Heart left ventricle (tissue), 16 donors: ENCODE measurements around the gene CXCL16. TPM values are rescaled to one million over a fixed set of nuclear protein-coding genes. Genes with fewer than 3 reads are reported as not detected.
"Not testable (repeated sequence)": the region's sequence is repeated elsewhere in the genome, so short reads cannot be mapped to it uniquely, and the experiment has no call there.

Experiments used
- ATAC-seq, 4 donors: fragments of 200-7000 bp; cut with Tn5 transposase; one replicate each; pipeline ENCODE4 v1.9.1; 2020 to 2022; ENCODE audit warnings: moderate library complexity in 4 of 4, mild to moderate bottlenecking in 3 of 4, moderate number of reproducible peaks in 1 of 4
- DNase-seq, 5 donors: peaks; one replicate each; pipeline ENCODE4 v3.0.0-alpha.2; 2020
- H3K27ac ChIP-seq, 12 donors: fragments of 200-600 bp; sonication (generic) in 4 of 12; one replicate each; pipeline versions ENCODE4 v1.5.0 to v1.8.0; 2016 to 2022; ENCODE audit warnings: mild to moderate bottlenecking in 2 of 12
- H3K27me3 ChIP-seq, 9 donors: fragments of 200-600 bp; sonication (generic) in 2 of 9; one replicate each; pipeline versions ENCODE4 v1.5.1 to v1.8.0; 2016 to 2022; ENCODE audit warnings: mild to moderate bottlenecking in 3 of 9
- H3K36me3 ChIP-seq, 9 donors: fragments of 200-600 bp; sonication (generic) in 2 of 9; one replicate each; pipeline versions ENCODE4 v1.5.0 to v1.8.0; 2018 to 2022; ENCODE audit warnings: mild to moderate bottlenecking in 2 of 9
- H3K4me1 ChIP-seq, 12 donors: fragments of 200-600 bp; sonication (generic) in 4 of 12; one replicate each; pipeline versions ENCODE4 v1.5.0 to v1.8.0; 2016 to 2022; ENCODE audit warnings: mild to moderate bottlenecking in 3 of 12
- H3K4me3 ChIP-seq, 12 donors: fragments of 200-600 bp; sonication (generic) in 4 of 12; one replicate each; pipeline versions ENCODE4 v1.5.0 to v1.8.0; 2017 to 2022; ENCODE audit warnings: mild to moderate bottlenecking in 9 of 12, moderate library complexity in 4 of 12
- H3K9me3 ChIP-seq, 12 donors: fragments of 200-600 bp; sonication (generic) in 4 of 12; one replicate each; pipeline versions ENCODE4 v1.5.0 to v1.8.0; 2016 to 2022; ENCODE audit warnings: mild to moderate bottlenecking in 1 of 12
- POLR2A ChIP-seq, 2 donors: fragments of 450-650 bp; IDR thresholded peaks; one replicate each; pipeline ENCODE4 v1.6.1; 2017; ENCODE audit warnings: antibody characterized with exemption in 2 of 2, mild to moderate bottlenecking in 2 of 2, moderate library complexity in 2 of 2
- WGBS, 4 donors: extraction: QIAGEN DNeasy Blood & Tissue Kit in 2 of 4; methylation state at CpG; one replicate each; pipeline versions ENCODE4 v1.1.5 to v1.1.7; 2013 to 2018; 5-methylcytosine and 5-hydroxymethylcytosine counted together
- intact Hi-C, 10 donors: fragments of 100-400 bp; cut with DNase I; formaldehyde crosslinking; loops; one replicate each; pipeline versions ENCODE4 v1.11.1 to v1.14.2; 2022
- polyA plus RNA-seq, 2 donors: library from polyadenylated mRNA; stranded (reverse); fragments of 200-250 nt; gene quantifications; one replicate each; pipeline ENCODE4 v1.2.3, GENCODE V29; 2013
- total RNA-seq, 9 donors: library from RNA; depleted of rRNA in 2 of 9; stranded (reverse); fragments of >200 nt in 2 of 9; fragmentation: NEBNext Ultra II Directional in 3 of 9; extraction: Animal tissue kit (Norgen Biotek cat#: 25700) in 3 of 9; gene quantifications; one replicate each; pipeline versions ENCODE4 v1.1.0 to v1.2.4, GENCODE V29; 2016 to 2023
- TF ChIP-seq, protein P1 (sequence below), 12 donors: fragments of 200-600 bp; sonication (generic) in 4 of 12; IDR thresholded peaks; one replicate each; pipeline versions ENCODE4 v1.5.0 to v1.8.0; 2018 to 2022; ENCODE audit warnings: antibody characterized with exemption in 12 of 12, mild to moderate bottlenecking in 5 of 12
- donor health status: ischemic (EF 13 %, LVEDD 7.1; RV severe dilation, severe dysfunction).
- donor health status: healthy with polysubstance abuse.
- donor health status: DM: no; HTN: yes; CAD: no.
- donor health status: DM: no; HTN: no; CAD: no.
- donor health status: ischemic (EF 25% LVEDD 6.9; RV normal size, moderate dysfunction).
- donor health status: ischemic (EF 25% LVEDD 5.7; RV mildly dilated, moderate dysfunction).
- donor health status: healthy.
- donor health status: DM: yes; HTN: yes; CAD: no.
- donor health status: ischemic (EF 35%, LVEDD 5.7; RV mildly dilated, moderate dysfunction).
- donor health status: nonischemic (EF 11% LVEDD 7.7; RV severe dilation, severe dysfunction).
- donor health status: DM: yes; HTN: yes; CAD: no.
- donor health status: PGD.
- donor health status: ischemic (EF 29% LVEDD 5.4; RV normal size, mild dysfunction).
- donor health status: nonischemic (EF 23%, LVEDD 6.1; RV moderate dilation, normal function).

CXCL16 gene
- total and polyA plus RNA-seq, 11 donors: 1.3 to 42.5 (median 4.2) TPM

DNA sequence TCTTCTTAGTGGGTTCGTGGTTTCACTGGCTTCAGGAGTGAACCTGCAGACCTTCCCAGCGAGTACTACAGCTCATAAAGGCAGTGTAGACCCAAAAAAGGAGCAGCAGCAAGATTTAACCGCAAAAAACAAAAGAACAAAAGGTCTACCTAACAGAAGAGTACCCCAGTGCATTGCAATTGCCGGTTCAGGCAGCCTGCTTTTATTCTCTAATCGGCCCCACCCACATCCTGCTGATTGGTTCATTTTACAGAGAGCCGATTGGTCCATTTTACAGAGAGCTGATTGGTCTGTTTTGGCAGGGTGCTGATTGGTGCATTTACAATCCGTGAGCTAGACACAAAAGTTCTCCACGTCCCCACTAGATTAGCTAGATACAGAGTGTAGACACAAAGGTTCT lies 31.3 kb downstream of the CXCL16 start:
- Histone ChIP-seq H3K4me1 (peaks cover 0 to 35% (median 13%) of the 10 kb centered on the region in 12 donors), H3K36me3 (no peaks in the 10 kb centered on the region), H3K27me3 (no peaks in the 10 kb centered on the region), H3K9me3 (no peaks in the 10 kb centered on the region), H3K4me3 (no peak overlapping the region), H3K27ac (no peak overlapping the region)
- 71 to 83% (median 80%) methylated on average over 8 of the region's 8 CpGs for WGBS, 4 donors
- ATAC-seq (no peak), DNase-seq (no peak)
- TF ChIP-seq, protein P1, sequence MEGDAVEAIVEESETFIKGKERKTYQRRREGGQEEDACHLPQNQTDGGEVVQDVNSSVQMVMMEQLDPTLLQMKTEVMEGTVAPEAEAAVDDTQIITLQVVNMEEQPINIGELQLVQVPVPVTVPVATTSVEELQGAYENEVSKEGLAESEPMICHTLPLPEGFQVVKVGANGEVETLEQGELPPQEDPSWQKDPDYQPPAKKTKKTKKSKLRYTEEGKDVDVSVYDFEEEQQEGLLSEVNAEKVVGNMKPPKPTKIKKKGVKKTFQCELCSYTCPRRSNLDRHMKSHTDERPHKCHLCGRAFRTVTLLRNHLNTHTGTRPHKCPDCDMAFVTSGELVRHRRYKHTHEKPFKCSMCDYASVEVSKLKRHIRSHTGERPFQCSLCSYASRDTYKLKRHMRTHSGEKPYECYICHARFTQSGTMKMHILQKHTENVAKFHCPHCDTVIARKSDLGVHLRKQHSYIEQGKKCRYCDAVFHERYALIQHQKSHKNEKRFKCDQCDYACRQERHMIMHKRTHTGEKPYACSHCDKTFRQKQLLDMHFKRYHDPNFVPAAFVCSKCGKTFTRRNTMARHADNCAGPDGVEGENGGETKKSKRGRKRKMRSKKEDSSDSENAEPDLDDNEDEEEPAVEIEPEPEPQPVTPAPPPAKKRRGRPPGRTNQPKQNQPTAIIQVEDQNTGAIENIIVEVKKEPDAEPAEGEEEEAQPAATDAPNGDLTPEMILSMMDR (IDR thresholded peaks at IDR 0.05): no peak
- TF ChIP-seq POLR2A (IDR thresholded peaks at IDR 0.05): peak in 1 of 2 donors; percentile 16
- intact Hi-C loops: loop anchor here in 3 of 10 donors (2.0 to 5.0 kb wide), 3 partner anchors 179 to 184 kb away; no protein-coding TSS in a partner anchor

GRCh38 chr17:4706121-4706520 lies 33.6 kb downstream of the CXCL16 start:
- Histone ChIP-seq H3K4me3 (no peak overlapping the region), H3K36me3 (no peaks in the 10 kb centered on the region), H3K4me1 (peaks cover 0 to 30% (median 14%) of the 10 kb centered on the region in 12 donors), H3K9me3 (no peaks in the 10 kb centered on the region), H3K27ac (no peak overlapping the region), H3K27me3 (no peaks in the 10 kb centered on the region)
- TF ChIP-seq, protein P1 (IDR thresholded peaks at IDR 0.05): no peak
- TF ChIP-seq POLR2A (IDR thresholded peaks at IDR 0.05): no peak
- intact Hi-C loops: loop anchor here in 2 of 10 donors (5.0 kb wide), 2 partner anchors 181 to 186 kb away; no protein-coding TSS in a partner anchor
- DNase-seq (no peak), ATAC-seq (no peak)
- 78 to 82% (median 79%) methylated on average over 7 of the region's 7 CpGs for WGBS, 4 donors

DNA sequence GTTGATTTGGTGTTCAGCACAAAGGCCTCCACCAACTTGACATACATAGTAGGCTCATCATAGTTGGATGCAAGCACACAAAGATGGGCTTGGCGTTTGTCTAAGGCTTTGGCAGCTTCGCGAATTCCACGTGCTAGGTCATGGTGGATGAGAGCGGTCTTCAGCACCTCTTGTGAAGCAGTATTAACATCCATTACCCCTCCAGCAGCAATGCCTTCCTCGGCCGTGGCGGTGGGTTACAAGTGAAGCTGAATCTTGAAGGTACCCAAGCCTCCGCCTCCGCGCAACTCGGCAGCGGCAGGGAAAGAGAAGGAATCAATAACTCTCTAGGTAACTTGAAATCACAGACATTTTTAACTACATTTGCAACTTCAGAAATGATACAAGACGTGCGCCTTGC lies 34.7 kb downstream of the CXCL16 start:
- no peak for TF ChIP-seq POLR2A (IDR thresholded peaks at IDR 0.05)
- TF ChIP-seq, protein P1 (IDR thresholded peaks at IDR 0.05): no peak
- ATAC-seq (no peak), DNase-seq (no peak)
- no peaks in the 10 kb centered on the region for H3K27me3 ChIP-seq
- H3K9me3 ChIP-seq: no peaks in the 10 kb centered on the region
- WGBS, 4 donors: 95 to 96% (median 96%) methylated on average over 15 of the region's 15 CpGs
- peaks cover 0 to 24% (median 12%) of the 10 kb centered on the region in 12 donors for H3K4me1 ChIP-seq
- intact Hi-C loops: loop anchor here in 2 of 10 donors (5.0 kb wide), 2 partner anchors 182 to 187 kb away; no protein-coding TSS in a partner anchor
- H3K36me3 ChIP-seq: no peaks in the 10 kb centered on the region
- H3K27ac ChIP-seq: no peak overlapping the region
- no peak overlapping the region for H3K4me3 ChIP-seq

DNA sequence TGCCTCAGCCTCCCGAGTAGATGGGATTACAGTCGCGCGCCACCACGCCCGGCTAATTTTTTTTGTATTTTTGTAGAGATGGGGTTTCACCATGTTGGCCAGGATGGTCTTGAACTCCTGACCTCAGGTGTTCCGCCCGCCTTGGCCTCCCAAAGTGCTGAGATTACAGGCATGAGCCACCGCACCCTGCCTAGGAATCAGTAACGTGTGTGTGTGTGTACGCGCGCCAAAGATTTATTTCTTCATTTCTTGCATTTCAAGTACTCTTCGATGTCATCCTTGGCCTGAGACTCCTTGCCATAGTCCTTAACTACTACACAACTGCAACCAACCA lies 35.2 kb downstream of the CXCL16 start:
- H3K9me3 ChIP-seq, H3K36me3 ChIP-seq, ATAC-seq, H3K27me3 ChIP-seq, intact Hi-C loops, DNase-seq: not testable (repeated sequence)
- peaks cover 0 to 24% (median 12%) of the 10 kb centered on the region in 12 donors for H3K4me1 ChIP-seq
- peak overlapping the region; percentile 71 to 99 (median 82) for H3K4me3 ChIP-seq
- 46 to 62% (median 50%) methylated on average over 14 of the region's 14 CpGs for WGBS, 4 donors
- H3K27ac ChIP-seq: peak overlapping the region in 11 of 12 donors; percentile 24 to 85 (median 71)

DNA sequence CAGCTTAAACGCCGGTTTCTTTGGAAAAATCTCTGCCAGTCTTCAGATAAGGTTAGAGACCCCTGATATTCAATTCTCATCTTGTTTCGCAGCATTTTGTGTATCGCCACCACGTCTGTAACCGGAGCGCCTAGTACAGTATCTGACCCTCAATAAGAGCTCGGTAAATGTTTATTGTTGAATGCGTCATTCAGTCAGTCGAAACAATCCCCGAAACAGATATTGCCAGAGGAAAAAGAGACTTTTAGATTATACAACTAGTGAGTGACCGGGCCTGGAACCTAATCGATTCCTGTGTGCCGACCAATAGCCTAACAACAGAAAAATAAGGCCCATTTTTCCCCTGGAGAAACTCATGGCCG lies 36.4 kb downstream of the CXCL16 start:
- no peak for DNase-seq
- H3K36me3 ChIP-seq: peaks cover 0 to under 1% (median 0%) of the 10 kb centered on the region in 9 donors
- no peaks in the 10 kb centered on the region for H3K27me3 ChIP-seq
- TF ChIP-seq POLR2A (IDR thresholded peaks at IDR 0.05): no peak
- TF ChIP-seq, protein P1 (IDR thresholded peaks at IDR 0.05): no peak
- peak overlapping the region; percentile 71 to 99 (median 82) for H3K4me3 ChIP-seq
- intact Hi-C loops: no loop called here
- H3K4me1 ChIP-seq: peaks cover 0 to 24% (median 12%) of the 10 kb centered on the region in 12 donors
- no peaks in the 10 kb centered on the region for H3K9me3 ChIP-seq
- ATAC-seq: no peak
- 8 to 11% (median 9%) methylated on average over 15 of the region's 15 CpGs for WGBS, 4 donors
- peak overlapping the region in 9 of 12 donors; percentile 24 to 85 (median 75) for H3K27ac ChIP-seq
